GM19455 (cell line): ENCODE measurements around the gene TRAPPC14.
"Not testable (repeated sequence)": the region's sequence is repeated elsewhere in the genome, so short reads cannot be mapped to it uniquely, and the experiment has no call there.

Experiments used
- ATAC-seq: cut with Tn5 transposase; IDR thresholded peaks from one replicate; pipeline ENCODE4 v1.9.1; 2021; ENCODE audit not compliant: unreplicated experiment

TRAPPC14 gene

DNA sequence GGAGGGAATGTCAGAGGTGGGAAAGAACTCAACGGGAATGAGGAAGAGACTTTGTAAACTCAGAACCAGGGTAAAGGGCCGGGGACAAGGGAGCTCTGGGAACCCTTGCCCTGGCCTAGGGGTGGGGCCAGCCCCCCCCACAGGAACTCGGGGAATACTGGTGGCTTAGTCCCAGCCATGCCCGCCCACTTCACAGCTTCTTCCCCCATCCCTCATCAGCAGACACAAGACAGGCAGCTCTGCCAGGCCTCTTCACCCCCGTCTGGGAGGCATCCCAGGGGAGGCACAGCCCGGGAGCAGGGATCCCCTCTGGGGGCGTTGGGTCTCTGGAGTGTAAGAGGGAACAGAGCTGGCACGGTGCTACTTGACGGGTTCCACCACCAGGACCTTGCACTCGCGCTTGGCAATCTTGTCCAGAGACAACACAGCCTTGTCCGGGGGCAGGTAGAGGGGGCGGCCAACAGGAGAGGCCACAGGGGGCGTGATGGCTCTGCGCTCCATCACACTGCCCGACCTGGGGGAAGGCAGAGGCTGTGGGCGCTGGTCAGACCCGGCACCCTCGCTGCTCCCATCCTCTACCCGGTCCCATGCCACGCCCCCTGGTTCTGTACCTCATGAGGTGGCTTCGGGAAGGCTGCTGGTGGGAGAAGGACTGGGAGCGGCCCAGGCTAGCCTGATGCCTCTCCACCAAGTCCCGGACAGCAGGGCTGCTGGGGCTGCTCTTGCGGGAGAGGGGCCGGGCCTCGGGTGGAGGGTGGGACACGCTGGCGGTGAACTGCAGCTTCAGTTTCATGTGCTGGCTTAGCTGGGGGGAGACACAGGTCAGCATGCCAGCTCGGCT lies 3.7 kb downstream of the TRAPPC14 start:
- no peak for ATAC-seq

DNA sequence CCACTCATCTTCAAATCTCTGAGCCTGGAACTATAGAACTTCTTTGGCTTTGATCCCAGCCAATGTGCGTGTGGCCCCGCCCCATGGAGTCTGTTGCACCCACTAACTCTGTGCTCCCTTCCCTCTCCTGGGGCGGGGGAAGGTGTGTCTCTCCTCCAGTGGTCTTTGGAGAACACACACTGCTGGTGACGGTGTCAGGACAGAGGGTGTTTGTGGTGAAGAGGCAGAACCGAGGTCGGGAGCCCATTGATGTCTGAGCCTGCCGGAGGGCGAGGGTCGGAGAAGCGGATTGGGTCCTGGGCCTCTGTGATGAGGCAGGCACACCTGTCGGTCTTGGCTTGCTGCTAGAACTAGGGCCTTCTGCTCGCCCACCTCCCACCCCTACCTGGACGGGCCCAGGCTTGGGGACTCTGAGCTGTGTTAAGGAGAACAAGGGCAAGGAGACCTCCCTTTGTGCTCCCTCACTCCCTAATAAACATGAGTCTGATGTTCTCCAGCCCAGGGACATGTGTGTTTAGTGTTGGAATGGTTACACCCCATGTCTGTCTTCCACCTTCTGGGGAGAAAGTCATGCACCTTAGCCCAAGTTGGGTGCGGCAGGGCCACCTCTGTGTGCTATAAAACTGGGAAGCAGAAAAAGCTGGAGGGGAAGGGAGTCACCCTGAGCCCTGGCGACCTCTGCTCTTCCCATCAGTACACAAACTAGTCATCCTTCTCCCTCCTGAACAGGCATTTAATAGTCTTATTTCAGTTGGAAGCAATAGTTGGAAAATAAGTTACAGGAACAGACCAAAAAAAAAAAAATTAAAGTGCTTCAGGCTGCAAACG lies 4.6 kb downstream of the TRAPPC14 start:
- ATAC-seq: no peak

DNA sequence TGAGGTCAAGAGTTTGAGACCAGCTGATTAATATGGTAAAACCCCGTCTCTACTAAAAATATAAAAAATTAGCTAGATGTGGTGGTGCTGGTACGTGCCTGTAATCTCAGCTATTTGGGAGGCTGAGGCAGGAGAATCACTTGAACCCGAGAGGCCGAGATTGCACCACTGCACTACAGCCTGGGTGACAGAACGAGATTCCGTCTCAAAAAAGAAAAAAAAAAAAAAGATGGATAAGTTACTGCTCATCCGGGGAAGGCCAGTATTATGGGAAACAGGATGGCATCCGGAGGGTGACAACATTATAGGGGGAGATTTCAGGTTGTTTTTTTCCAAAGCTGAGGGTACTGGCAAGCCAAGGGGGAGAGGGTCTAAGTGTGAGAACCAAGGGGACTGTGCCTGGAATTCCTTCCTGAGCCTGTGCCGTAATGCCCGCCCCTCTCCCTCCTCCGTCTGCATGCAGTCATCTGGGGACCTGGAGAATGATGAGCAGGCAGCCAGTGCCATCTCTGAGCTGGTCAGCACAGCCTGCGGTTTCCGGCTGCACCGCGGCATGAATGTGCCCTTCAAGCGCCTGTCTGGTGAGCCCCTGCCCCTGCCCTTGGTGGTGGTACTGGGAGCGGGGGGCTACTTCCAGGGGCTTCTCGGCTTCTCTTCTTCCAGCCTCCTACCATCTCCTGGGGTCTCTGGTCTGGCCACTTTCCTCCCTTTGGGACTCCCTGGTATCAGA lies 5.4 kb downstream of the TRAPPC14 start:
- ATAC-seq: no peak

DNA sequence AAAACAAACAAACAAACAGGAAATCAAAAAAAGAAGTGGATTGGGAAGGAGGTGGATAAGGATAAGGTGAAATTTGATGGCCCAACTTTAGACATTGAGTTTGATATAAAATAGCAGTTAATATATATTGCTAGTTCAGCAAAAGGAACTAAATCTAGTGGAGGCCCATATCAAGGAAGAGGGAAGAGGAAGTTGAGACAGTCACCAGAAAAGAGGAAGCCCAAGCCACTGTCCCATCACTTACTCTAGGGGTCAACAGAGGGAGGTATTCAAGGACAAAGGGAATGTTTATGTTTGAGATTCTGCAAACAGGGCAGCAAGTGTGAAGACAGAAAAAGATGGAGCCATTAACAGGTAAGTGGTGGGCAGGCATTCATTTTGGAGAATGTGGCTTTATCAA lies 6.1 kb downstream of the TRAPPC14 start:
- ATAC-seq: no peak

DNA sequence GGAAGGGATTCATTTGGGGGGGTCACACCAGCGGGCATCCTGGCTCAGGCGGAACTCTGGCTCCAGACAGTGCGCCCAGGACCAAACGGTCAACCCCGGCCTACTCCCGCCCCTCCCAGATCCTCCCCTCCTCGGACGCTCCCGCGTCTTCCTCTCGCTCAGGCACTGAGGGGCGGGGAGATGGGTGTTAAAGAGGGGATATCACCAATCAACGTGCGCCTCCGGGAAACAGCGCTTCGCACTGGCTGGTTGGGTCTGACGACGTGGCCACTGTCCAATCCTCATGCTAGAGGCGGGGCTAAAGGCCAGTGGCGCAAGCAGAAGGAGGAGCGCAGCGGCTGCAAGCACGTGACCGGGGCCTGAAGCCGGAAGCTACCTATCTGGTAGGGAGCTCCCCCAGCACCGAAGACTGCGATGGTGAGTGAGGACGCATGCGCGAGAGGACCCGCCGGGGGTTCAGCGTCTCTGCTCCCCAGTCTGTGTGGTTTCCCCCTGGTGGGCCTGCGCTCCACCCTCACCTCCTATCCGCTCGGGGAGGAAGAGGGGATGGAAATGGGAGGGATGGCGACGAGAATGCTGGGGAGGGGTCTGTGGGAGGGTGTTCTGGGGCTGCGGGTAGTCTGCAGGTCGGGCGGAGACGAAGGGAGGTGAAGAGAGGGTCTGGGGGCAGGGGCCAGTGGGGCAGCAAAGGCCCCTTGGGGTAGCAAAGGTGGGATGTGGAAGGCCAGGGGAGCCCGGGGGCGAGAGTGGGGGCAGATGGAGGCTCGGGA lies 9.8 kb downstream of the TRAPPC14 start, which contains the start of gene LAMTOR4:
Gene LAMTOR4 (plus strand): TSS at position 360 of the 770 bp plus-strand sequence. CDS start 55 bp downstream, at position 415.
- peak; percentile 98 for ATAC-seq

DNA sequence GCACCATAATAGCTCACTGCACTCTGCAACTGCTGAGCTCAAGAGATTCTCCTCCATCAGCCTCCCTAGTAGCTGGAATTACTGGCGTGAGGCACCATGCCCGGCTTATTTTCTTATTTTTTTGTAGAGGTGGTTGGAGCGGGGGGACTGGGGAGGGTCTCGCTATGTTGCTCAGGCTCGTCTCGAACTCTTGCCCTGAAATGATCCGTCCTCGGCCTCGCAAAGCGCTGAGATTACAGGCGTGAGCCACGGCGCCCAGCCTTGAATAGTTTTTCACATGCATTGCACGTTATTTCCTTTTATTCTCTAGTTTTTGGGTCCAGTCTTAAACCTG lies 10.3 kb downstream of the TRAPPC14 start:
- no peak for ATAC-seq

DNA sequence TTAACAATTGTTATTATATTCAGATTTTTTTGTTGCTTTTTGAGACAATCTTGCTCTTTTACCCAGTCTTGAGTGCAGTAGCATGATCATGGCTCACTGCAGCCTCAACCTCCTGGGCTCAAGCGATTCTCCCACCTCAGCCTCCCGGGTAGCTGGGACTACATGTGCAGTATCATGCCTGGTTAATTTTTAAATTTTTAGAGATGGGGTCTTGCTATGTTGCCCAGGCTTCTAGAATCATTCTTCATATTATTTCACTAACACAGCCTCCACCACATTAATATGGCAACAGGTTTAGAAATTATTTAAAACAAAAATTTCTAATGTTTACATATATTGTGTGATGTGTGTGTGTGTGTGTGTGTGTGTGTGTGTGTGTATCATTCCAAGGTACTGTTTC lies 11.2 kb downstream of the TRAPPC14 start:
- no peak for ATAC-seq

DNA sequence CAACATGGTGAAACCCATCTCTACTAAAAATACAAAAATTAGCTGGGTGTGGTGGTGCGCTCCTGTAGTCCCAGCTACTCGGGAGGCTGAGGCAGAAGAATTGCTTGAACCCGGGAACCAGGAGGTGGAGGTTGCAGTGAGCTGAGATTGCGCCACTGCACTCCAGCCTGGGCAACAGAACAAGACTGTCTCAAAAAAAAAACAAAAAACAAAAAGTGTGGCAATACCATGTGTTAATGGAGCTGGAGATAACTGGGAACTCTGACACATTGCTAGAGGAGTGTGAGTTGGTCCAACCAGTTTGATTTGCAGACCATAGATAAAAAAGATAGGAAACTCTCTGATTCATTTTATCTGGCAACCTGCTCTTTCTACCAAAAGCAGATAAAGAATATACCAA lies 12.2 kb downstream of the TRAPPC14 start:
- ATAC-seq: not testable (repeated sequence)

DNA sequence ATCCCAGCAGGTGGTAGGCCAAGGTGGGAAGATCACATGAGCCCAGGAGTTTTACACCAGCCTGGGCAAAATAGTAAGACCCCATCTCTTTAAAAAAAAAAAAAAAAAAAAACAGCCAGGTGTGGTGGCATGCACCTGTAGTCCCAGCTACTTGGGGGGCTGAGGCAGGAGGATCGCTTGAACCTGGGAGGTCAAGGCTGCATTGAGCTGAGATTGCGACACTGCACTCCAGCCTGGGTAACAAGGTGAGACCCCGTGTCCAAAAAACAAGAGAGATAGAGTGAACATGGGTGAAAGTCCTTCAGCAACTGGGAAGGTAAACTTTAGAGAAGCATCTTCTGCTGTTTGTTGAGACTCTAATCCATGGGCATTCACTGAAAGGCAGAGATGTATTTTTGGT lies 16.1 kb downstream of the TRAPPC14 start:
- no peak for ATAC-seq

DNA sequence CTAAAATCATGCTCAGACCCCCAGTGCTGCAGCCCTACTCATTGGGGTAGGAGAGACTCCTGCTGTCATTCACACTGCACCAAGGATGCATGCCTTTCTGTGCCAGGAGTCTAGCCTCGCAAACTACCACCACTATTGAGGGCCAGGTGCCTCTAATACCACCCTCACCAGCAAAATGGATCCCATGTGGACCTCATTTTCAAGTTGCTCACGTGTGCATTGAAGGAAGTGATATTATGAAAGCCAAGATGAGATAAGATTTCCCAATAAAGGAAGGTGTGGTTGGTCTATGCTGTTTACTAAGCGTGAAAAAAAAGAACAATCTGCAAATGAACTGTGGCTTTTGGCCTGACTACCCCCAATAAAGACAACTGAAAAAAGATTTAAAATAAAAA lies 17.0 kb downstream of the TRAPPC14 start:
- no peak for ATAC-seq

DNA sequence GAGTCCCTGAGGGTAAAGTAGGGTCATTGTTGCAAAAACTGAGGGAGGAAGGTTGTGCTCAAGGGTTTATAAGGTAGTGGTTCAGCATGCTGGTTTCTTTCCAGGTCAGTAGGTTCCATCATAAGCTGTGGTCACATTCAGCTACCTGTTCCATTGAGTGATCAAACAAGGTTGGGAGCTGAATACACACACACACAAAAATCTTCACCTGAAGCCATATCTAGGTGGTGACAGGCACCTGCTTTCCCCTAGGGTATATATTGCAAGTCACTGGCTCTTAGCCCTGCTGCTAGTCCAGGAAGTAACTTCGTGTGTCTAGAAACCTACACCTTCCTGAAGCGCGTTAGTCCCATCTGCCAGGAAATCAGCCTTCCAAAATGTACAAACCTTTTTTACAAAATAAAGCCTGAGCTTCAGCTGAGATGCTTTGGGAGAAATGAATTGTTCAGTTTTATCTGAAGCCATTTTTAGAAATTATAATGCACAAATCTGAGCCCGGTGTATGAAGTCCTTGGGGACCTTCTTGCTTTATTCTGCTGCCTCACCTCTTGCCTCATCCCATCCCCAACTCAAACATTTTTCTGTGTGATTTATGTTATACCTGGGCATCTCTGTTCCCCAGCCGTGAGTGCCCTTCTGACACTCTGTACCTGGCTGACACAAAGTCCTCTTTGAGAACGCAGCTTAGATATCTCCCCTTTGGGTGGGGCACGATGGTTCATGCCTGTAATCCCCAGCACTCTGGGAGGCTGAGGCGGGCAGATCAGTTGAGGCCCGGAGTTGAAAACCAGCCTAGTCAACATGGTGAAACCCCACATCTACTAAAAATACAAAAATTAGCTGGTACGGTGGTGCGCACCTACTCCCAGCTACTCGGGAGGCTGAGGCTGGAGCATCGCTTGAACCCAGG lies 20.4 kb downstream of the TRAPPC14 start:
- ATAC-seq: no peak

DNA sequence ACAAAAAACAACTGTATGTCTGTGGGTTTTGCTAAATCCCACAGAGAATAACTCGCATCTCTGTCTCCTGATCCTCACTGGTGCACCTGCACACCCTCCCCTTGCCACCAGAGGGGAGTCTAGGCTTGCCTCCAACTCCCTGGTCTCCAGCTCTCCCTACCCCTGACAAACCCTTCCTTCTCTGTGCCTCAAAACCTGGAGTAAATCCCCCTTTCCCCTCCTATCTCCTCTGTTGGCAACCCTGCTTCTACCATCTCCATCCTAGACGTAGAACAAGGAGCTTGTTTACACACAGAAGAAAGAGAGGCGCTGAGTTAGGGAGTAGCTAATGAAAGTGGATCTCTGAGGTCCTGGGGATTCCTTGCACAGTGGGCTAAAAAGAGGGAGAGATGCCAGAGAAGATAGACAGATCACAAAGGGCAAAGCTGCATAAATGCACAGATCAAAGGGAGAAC lies 25.8 kb downstream of the TRAPPC14 start:
- no peak for ATAC-seq

DNA sequence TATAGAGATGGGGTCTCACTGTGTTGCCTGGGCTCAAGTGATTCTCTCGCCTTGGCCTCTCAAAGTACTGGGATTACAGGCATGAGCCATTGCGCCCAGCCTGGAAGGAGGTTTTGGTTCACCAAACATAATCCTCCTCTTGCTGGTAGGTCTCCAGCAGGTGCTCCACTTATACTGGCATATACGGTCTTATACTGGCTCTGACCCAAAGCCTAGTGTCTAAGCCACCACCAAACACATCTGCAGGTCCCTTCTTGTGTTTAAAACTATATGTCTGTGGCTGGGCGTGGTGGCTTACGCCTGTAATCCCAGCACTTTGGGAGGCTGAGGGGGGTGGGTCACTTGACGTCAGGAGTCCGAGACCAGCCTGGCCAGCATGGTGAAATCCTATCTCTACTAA lies 26.4 kb downstream of the TRAPPC14 start:
- no peak for ATAC-seq

DNA sequence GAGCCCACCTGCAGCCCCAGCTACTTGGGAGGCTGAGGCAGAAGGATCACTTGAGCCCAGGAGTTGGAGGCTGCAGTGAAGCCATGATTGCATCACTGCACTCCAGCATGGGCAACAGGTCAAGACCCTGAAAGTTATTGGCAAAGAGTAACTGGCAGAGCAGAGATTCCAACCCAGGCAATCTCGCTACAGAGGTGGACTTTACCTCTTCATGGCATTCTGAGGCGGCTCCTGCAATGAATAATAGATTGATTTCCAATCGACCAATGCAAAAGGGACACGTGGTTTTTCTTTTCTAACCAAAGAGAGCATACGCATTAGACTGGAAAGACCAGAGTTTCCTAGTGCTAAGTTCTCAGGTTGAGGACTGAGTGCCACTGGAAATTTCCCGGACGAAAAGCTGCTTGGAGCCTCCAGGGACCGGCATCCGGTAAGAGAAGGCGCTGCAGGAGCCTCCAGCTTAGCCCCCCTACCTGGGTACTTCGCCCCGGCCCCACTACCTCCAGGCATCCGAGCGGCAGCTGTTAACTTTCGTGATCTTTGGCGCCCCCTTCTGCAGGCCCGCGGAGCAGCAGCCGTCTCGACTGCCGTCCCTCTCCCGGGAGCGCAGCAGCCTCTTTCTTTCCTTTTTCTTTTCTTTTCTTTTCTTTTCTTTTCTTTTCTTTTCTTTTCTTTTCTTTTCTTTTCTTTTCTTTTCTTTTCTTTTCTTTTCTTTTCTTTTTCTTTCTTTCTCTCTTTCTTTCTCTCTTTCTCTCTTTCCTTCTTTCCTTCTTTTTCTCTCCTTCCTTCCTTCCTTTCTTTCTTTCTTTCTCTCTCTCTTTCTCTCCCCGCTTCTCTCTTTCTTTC lies 27.7 kb downstream of the TRAPPC14 start:
- no peak for ATAC-seq

DNA sequence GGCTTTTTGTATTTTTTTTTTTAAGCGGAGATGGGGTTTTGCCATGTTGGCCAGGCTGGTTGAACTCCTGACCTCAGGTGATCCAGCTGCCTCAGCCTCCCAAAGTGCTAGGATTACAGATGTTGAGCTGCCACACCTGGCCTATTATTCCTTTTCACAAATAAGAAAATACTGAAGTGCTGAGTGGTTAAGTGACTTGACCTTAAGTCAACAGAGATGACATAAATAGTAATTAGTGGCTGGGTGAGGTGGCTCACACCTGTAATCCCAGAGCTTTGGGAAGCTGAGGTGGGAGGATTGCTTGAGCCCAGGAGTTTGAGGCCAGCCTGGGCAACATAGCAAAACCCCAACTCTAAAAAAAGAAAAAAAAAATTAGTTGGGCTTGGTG lies 28.3 kb downstream of the TRAPPC14 start:
- ATAC-seq: not testable (repeated sequence)

DNA sequence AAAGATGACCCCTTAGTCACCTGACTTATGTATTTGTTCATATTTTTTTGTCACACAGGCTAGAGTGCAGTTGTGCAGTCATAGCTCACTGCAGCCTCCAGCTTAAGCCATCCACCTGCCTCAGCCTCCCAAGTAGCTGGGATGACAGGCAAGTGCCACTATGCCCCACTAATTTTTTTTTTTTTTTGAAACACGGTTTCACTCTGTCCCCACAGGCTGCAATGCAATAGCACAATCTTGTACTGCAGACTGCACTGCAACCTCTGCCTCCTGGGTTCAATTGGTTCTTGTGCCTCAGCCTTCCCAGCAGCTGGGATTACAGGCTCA lies 29.9 kb downstream of the TRAPPC14 start:
- no peak for ATAC-seq

DNA sequence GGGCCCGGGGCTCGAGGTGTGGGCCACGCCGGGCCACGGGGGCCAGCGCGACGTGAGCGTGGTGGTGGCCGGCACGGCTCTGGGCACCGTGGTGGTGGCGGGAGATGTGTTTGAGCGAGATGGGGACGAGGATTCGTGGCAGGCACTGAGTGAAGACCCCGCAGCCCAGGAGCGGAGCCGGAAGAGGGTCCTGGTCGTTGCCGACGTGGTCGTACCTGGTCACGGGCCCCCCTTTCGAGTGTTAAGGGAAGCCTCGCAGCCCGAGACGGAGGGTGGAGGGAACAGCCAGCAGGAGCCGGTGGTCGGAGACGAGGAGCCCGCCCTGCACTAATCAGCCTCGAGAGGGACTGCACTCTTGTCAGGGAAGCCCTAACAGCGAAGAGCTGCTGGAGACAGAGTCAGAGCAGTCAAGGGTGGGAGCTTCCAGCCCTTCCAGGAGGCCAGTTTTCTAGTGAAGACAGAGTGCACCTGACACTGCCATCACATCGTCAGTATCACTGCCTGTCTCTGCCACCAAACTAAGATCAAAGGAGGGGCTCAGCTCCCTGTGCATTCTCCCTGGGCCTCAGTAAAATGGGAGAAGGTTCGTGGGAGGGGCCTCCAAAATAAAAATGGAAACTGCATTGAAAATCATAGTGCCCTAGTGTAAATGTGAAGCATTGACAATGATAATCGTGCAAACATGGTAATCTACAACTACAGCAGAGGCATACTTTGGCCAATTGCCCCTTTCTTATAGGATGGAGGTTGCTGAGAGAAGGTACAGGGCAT lies 30.5 kb downstream of the TRAPPC14 start:
- ATAC-seq: no peak
